Endothelial cell of umbilical vein (primary cell): Measurements from ENCODE around the gene SLC35A2. TPM values are rescaled to one million over a fixed set of nuclear protein-coding genes. Genes with fewer than 3 reads are reported as not detected.

Experiments used
- BruUV-seq: library from RNA; stranded (reverse); fragments of 400-500 nt; replicated peaks from 2 replicates; lab custom pipeline; 2021; lab: Mats Ljungman, UMichigan
- CTCF ChIA-PET: fragments of 300-600, 350-600 bp; sonication (Branson Sonifier 250); formaldehyde crosslinking; loops from one replicate; lab custom pipeline; 2021; ENCODE audit warnings: antibody characterized with exemption, inconsistent platforms; lab: Charles Lee
- POLR2A ChIA-PET: fragments of 300-600, 350-600 bp; sonication (Branson Sonifier 250); formaldehyde crosslinking; loops from one replicate; lab custom pipeline; 2021; ENCODE audit warnings: antibody characterized with exemption, inconsistent platforms; lab: Charles Lee
- DNase-seq: peaks from one replicate; pipeline ENCODE4 v3.0.0-alpha.2; 2011; ENCODE audit warnings: low read depth, low spot score
- FAIRE-seq: peaks from 2 replicates; lab custom pipeline; 2011; peaks lifted over from hg19 to GRCh38; lab: Jason Lieb, UNC
- H2AFZ ChIP-seq: 2 replicates; pipeline ENCODE4 v1.6.0; 2012; ENCODE audit warnings: low read depth, low read length, control low read depth, inconsistent platforms
- H3K27ac ChIP-seq: 2 replicates; pipeline ENCODE4 v1.5.1; 2011; ENCODE audit warnings: low read depth, mild to moderate bottlenecking, control low read depth, low read length, moderate library complexity; ENCODE audit not compliant: insufficient read depth
- H3K27me3 ChIP-seq, 2 experiments: 2 replicates each; pipeline versions ENCODE4 v1.6.0 to v1.6.1; 2011; ENCODE audit warnings: low read length in 2 of 2, mixed read lengths in 1 of 2; ENCODE audit not compliant: control insufficient read depth in 2 of 2, insufficient read depth in 2 of 2
- H3K36me3 ChIP-seq, 2 experiments: 2 replicates in 1 of 2; 3 replicates in 1 of 2; pipeline ENCODE4 v1.5.1; 2011; ENCODE audit warnings: low read length in 2 of 2, mild to moderate bottlenecking in 1 of 2, moderate library complexity in 1 of 2; ENCODE audit not compliant: control insufficient read depth in 2 of 2, insufficient read depth in 2 of 2; ENCODE audit errors: extremely low read depth in 1 of 2
- H3K4me1 ChIP-seq: 3 replicates; pipeline ENCODE4 v1.5.1; 2011; ENCODE audit warnings: mild to moderate bottlenecking, low read length; ENCODE audit not compliant: control insufficient read depth, insufficient read depth; ENCODE audit errors: extremely low read depth
- H3K4me2 ChIP-seq: 2 replicates; pipeline ENCODE4 v1.6.1; 2011; ENCODE audit warnings: low read length, control low read depth, mixed read lengths; ENCODE audit not compliant: insufficient read depth
- H3K4me3 ChIP-seq, 3 experiments: fragments of 200-600 bp in 1 of 3; sonication (generic), shearing (Covaris generic) in 1 of 3; replicated peaks in 1 of 3; 2 replicates each; pipeline ENCODE4 v1.5.1; 2011 to 2016; ENCODE audit warnings: control low read depth in 3 of 3, low read length in 3 of 3, mild to moderate bottlenecking in 2 of 3, inconsistent platforms in 1 of 3, low read depth in 1 of 3, moderate library complexity in 1 of 3; ENCODE audit not compliant: insufficient read depth in 1 of 3
- H3K79me2 ChIP-seq: 2 replicates; pipeline ENCODE4 v1.6.0; 2012; ENCODE audit warnings: low read length, inconsistent platforms; ENCODE audit not compliant: control insufficient read depth, insufficient read depth
- H3K9ac ChIP-seq: replicated peaks from 2 replicates; pipeline ENCODE3; 2011; ENCODE audit warnings: low read length, control low read depth; ENCODE audit not compliant: insufficient read depth; ENCODE audit errors: extremely low read depth
- H3K9me1 ChIP-seq: replicated peaks from 3 replicates; pipeline ENCODE4 v1.6.0; 2011; ENCODE audit warnings: mild to moderate bottlenecking, low read length; ENCODE audit not compliant: control insufficient read depth, insufficient read depth; ENCODE audit errors: extremely low read depth
- H3K9me3 ChIP-seq: replicated peaks from 2 replicates; pipeline ENCODE4 v1.5.1; 2012; ENCODE audit warnings: low read length, inconsistent platforms; ENCODE audit not compliant: control insufficient read depth, insufficient read depth
- H4K20me1 ChIP-seq: replicated peaks from 2 replicates; pipeline ENCODE3; 2011; ENCODE audit warnings: mild to moderate bottlenecking, low read length; ENCODE audit not compliant: control insufficient read depth, insufficient read depth; ENCODE audit errors: extremely low read depth
- CTCF ChIP-seq, 2 donors: IDR thresholded peaks; 1 replicate in 1 of 2; 2 replicates in 1 of 2; pipeline ENCODE4 v1.5.1; 2011; ENCODE audit warnings: low read length in 2 of 2, mild to moderate bottlenecking in 2 of 2, moderate library complexity in 2 of 2, control low read depth in 1 of 2, inconsistent platforms in 1 of 2, low read depth in 1 of 2; ENCODE audit not compliant: insufficient read depth in 1 of 2; ENCODE audit errors: extremely low read depth in 1 of 2
- EZH2 ChIP-seq: IDR thresholded peaks from 2 replicates; pipeline ENCODE4 v1.6.1; 2012; ENCODE audit warnings: borderline replicate concordance, low read depth, mild to moderate bottlenecking, moderate library complexity, low read length, inconsistent platforms; ENCODE audit not compliant: severe bottlenecking
- FOS ChIP-seq: IDR thresholded peaks from 2 replicates; pipeline ENCODE4 v1.6.1; 2011; ENCODE audit warnings: mild to moderate bottlenecking, low read length, moderate library complexity, borderline replicate concordance; ENCODE audit not compliant: insufficient read depth
- GATA2 ChIP-seq: IDR thresholded peaks from 2 replicates; pipeline ENCODE4 v1.7.0; 2011; ENCODE audit warnings: low read depth, mild to moderate bottlenecking, moderate library complexity, mixed read lengths, low read length; ENCODE audit not compliant: insufficient read length, insufficient read depth
- POLR2A ChIP-seq: IDR thresholded peaks from 2 replicates; pipeline ENCODE4 v1.6.1; 2012; ENCODE audit warnings: low read depth, mild to moderate bottlenecking, control low read depth, low read length
- POLR2AphosphoS5 ChIP-seq: IDR thresholded peaks from 2 replicates; pipeline ENCODE4 v1.6.1; 2012; ENCODE audit warnings: low read depth, mild to moderate bottlenecking, control low read depth, low read length, moderate library complexity; ENCODE audit not compliant: insufficient read depth
- dilution Hi-C: fragments of 300-500 bp; cut with MboI; formaldehyde crosslinking; loops from one replicate; pipeline ENCODE4 v1.15.0; 2019; ENCODE audit warnings: low sequenced_read_pairs; ENCODE audit not compliant: extremely low pct_ligation_motif_present
- intact Hi-C: fragments of 100-400 bp; cut with micrococcal nuclease; formaldehyde crosslinking; loops from one replicate; pipeline ENCODE4 v1.10.0; 2022
- polyA plus RNA-seq, 4 experiments: library from polyadenylated mRNA; depleted of rRNA in 3 of 4; stranded (reverse) in 3 of 4; unstranded in 1 of 4; fragments of >200 nt; gene quantifications; 2 replicates each; pipeline versions ENCODE4 v1.2.1 to v1.2.3, GENCODE V29; 2011 to 2012; ENCODE audit warnings: missing spikeins in 1 of 4
- total RNA-seq: library from RNA; stranded (reverse); gene quantifications from 2 replicates; pipeline ENCODE4 v1.2.3, GENCODE V29; 2021

SLC35A2 gene
- total and polyA plus RNA-seq, 2 donors (not counting 3 experiments of a cell fraction or from before 2014, with no cell fraction given): 31.4 to 64.5 TPM

DNA sequence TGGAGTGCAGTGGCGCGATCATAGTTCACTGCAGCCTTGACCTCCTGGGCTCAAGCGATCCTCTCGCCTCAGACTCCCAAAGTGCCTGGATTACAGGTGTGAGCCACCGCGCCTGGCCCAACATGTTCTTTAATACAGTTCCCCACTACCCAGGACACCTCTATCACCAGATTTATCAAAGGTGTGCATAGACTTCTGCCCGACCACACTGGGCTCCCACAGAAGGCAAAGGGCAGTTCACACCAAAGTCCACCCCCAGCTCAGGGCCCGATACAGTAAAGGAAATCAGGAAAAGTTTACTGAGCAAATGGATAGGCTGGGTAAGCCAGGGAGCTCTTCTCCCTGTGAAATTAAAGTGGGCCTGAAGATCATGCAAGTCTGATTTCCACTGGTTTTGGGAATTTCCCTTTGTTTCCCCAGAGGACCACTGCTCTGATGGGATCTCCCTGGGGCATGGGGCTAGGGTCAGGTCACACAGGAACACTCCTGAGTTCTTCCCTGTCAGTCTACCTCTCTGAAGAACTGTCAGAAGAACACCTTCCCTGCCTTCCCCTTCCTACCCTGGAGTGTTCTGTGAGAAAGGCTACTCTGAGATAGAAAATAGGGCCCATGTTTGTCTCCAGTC, 25.1 kb upstream of the SLC35A2 start:
- no peaks in the 10 kb centered on the region for H4K20me1 ChIP-seq
- H3K79me2 ChIP-seq: peaks cover 22% of the 10 kb centered on the region
- intact Hi-C loops (no loop called here), dilution Hi-C loops (no loop called here)
- peaks cover 3 to 21% of the 10 kb centered on the region in 2 experiments for H3K36me3 ChIP-seq
- ChIA-PET CTCF (no interaction called here), POLR2A (no interaction called here)
- FAIRE-seq (no peak), DNase-seq (no peak)
- H3K4me2 ChIP-seq: no peak overlapping the region
- TF ChIP-seq POLR2AphosphoS5 (no peak), FOS (no peak), POLR2A (no peak), CTCF (IDR thresholded peaks at IDR 0.05; ENCODE audit: extremely low read depth in 1 of 2, insufficient read depth in 1 of 2, low read depth in 1 of 2, low read length in 2 of 2) (no peak)
- no TSS peak for BruUV-seq
- no peaks in the 10 kb centered on the region for H3K4me1 ChIP-seq
- H3K9me1 ChIP-seq: no peaks in the 10 kb centered on the region
- no peak overlapping the region for H3K9ac ChIP-seq
- H3K27me3 ChIP-seq: no peaks in the 10 kb centered on the region
- no peaks in the 10 kb centered on the region for H3K9me3 ChIP-seq
- H2AFZ ChIP-seq: no peak overlapping the region
- no peak overlapping the region for H3K27ac ChIP-seq
- H3K4me3 ChIP-seq: no peak overlapping the region

DNA sequence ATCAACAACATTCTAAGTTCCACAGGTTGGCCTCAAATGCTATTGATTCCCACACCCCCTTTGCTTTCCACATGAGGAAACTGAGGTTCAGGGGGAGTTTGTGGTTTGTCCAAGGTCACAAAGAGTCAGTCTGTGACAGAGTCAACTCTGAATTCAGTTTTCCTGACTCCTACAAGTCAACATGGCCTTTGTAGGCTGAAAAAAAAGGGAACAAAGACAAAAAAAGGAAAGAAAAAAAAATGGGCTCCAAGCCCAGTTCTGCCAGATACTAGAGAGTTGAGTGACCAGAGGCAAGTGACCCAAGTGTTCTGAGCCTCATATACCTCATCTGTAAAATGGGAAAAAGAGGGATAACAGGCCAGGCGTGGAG, 23.8 kb upstream of the SLC35A2 start:
- ChIA-PET CTCF (interaction anchor here (0.6 to 0.7 kb wide), 2 partner anchors 8 to 174 kb away, joined by 3 read pairs; no protein-coding TSS in a partner anchor), POLR2A (no interaction called here)
- H3K9me1 ChIP-seq: no peaks in the 10 kb centered on the region
- dilution Hi-C loops (no loop called here), intact Hi-C loops (no loop called here)
- H3K9me3 ChIP-seq: no peaks in the 10 kb centered on the region
- peaks cover 20% of the 10 kb centered on the region for H3K79me2 ChIP-seq
- no peaks in the 10 kb centered on the region for H3K27me3 ChIP-seq
- H2AFZ ChIP-seq: no peak overlapping the region
- TF ChIP-seq FOS (no peak), CTCF (IDR thresholded peaks at IDR 0.05; ENCODE audit: extremely low read depth in 1 of 2, insufficient read depth in 1 of 2, low read depth in 1 of 2, low read length in 2 of 2) (no peak), GATA2 (no peak), EZH2 (no peak)
- FAIRE-seq (peak; percentile 59), DNase-seq (no peak)
- peaks cover 3 to 19% of the 10 kb centered on the region in 2 experiments for H3K36me3 ChIP-seq
- H3K9ac ChIP-seq: no peak overlapping the region
- no peaks in the 10 kb centered on the region for H4K20me1 ChIP-seq
- BruUV-seq: no TSS peak
- H3K4me3 ChIP-seq: no peak overlapping the region
- H3K4me2 ChIP-seq: no peak overlapping the region
- no peak overlapping the region for H3K27ac ChIP-seq
- H3K4me1 ChIP-seq: no peaks in the 10 kb centered on the region
